ENCODE results near the gene NUP214. TPM values are rescaled to one million over a fixed set of nuclear protein-coding genes. Genes with fewer than 3 reads are reported as not detected.

The NUP214 gene
- total and polyA plus RNA-seq, 2 of the 4 experiments (the other 2 are of a cell fraction) = 7.9 to 13.4 TPM

DNA sequence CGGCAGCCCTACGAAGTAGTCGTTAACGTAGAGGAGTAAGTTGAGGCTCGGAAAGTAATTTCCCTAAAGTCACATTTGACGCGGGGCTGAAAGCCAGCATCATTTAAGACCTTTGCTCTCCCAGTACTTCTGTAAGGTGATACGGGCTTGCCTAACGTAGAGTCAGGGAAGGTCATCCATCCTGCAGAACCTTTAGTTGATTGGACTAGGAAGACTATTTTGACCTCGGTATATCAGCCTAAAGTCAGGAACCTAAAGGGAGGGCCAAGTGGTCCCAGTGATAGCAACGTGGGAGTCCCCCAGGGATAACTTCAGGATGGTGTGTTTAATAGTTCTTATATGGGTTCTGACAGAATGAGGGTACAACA is 657 bp downstream of the NUP214 start:
- H3K9me3 ChIP-seq (ENCODE audit: control insufficient read depth, insufficient read depth, low read length) = no peaks in the 10 kb centered on the region
- no peaks in the 10 kb centered on the region for H3K9me1 ChIP-seq (ENCODE audit: insufficient read depth, low read length)
- H3K23ac ChIP-seq (ENCODE audit: low read depth, low read length) = peak overlapping the region; percentile 74
- intact Hi-C loops (cut with micrococcal nuclease) (loop anchor here (5.0 kb wide), 1 partner anchor 41 kb away; no protein-coding TSS in a partner anchor), in situ Hi-C loops (cut with MboI; ENCODE audit: low sequenced_read_pairs) (loop anchor here (25.0 kb wide), 1 partner anchor 1211 kb away; no protein-coding TSS in a partner anchor), dilution Hi-C loops (cut with HindIII; ENCODE audit: low sequenced_read_pairs, unreplicated experiment) (no loop called here)
- H3K27ac ChIP-seq (ENCODE audit: insufficient read depth, low read length) = peak overlapping the region; percentile 76
- peak overlapping the region; percentile 70; the same call in 1 of the 2 replicates for H4K91ac ChIP-seq (ENCODE audit: insufficient read depth, low read depth, low read length)
- H2BK120ac ChIP-seq (ENCODE audit: low read depth, low read length) = no peak overlapping the region
- TF ChIP-seq CHD1 (IDR thresholded peaks at IDR 0.05; ENCODE audit: low read depth, low read length) (no peak), MXI1 (IDR thresholded peaks at IDR 0.05; ENCODE audit: borderline replicate concordance, low read depth, low read length) (no peak), POLR2A (IDR thresholded peaks at IDR 0.05; ENCODE audit: low read depth, low read length) (no peak), NFE2L2 (IDR thresholded peaks at IDR 0.05; ENCODE audit: low read depth, low read length) (no peak), ELK1 (IDR thresholded peaks at IDR 0.05; ENCODE audit: borderline replicate concordance, low read depth, low read length) (no peak), BHLHE40 (IDR thresholded peaks at IDR 0.05; ENCODE audit: low read depth, low read length) (no peak), CEBPB (IDR thresholded peaks at IDR 0.05; ENCODE audit: low read depth, low read length) (no peak), MAFK (IDR thresholded peaks at IDR 0.05; ENCODE audit: low read depth, low read length) (no peak)
- peak overlapping the region; percentile 63 for H2BK5ac ChIP-seq (ENCODE audit: low read depth, low read length, poor library complexity, severe bottlenecking)
- no TSS peak for BruUV-seq (replicated peaks)
- ChIA-PET POLR2A (ENCODE audit: unreplicated experiment) (no interaction called here), CTCF (interaction anchor here (1.4 kb wide), 1 partner anchor 210 kb away, joined by 3 read pairs; no protein-coding TSS in a partner anchor)
- peaks cover 8% of the 10 kb centered on the region; the same call in 1 of the 2 replicates for H3K36me3 ChIP-seq (ENCODE audit: control insufficient read depth, insufficient read depth, low read length)
- no peak overlapping the region for H2BK20ac ChIP-seq (ENCODE audit: low read depth, low read length)
- no peak overlapping the region for H3K18ac ChIP-seq (ENCODE audit: low read depth, low read length)
- peak overlapping the region; percentile 37 for H2AK5ac ChIP-seq (ENCODE audit: low read depth, low read length)
- H3K27me3 ChIP-seq (ENCODE audit: control insufficient read depth, insufficient read depth, low read length) = no peaks in the 10 kb centered on the region
- H3K4me3 ChIP-seq (ENCODE audit: insufficient read depth, low read depth, low read length) = peak overlapping the region; percentile 85
- H4K20me1 ChIP-seq (ENCODE audit: insufficient read depth, low read length) = no peaks in the 10 kb centered on the region
- H3K9ac ChIP-seq (ENCODE audit: low read depth, low read length) = peak overlapping the region; percentile 89
- peak overlapping the region; percentile 51 for H3K56ac ChIP-seq (ENCODE audit: extremely low read depth, insufficient read depth, low read length)
- peak overlapping the region; percentile 75 for H2AK9ac ChIP-seq (replicated peaks; ENCODE audit: low read depth, low read length, poor library complexity)
- DNase-seq (no peak), ATAC-seq (ENCODE audit: low read depth) (no peak)
- H3K4ac ChIP-seq (ENCODE audit: low read depth, low read length) = peak overlapping the region; percentile 73
- peak overlapping the region; percentile 59 to 94 for H4K8ac ChIP-seq (ENCODE audit: low read depth in 2 of 2, low read length in 2 of 2)
- peak overlapping the region; percentile 100 for H3K4me2 ChIP-seq (ENCODE audit: low read depth, low read length)
- H2AFZ ChIP-seq (replicated peaks; ENCODE audit: low read length, poor library complexity) = peak overlapping the region; percentile 93
- H3K4me1 ChIP-seq (ENCODE audit: control insufficient read depth, insufficient read depth, low read length) = no peaks in the 10 kb centered on the region
- H3K79me1 ChIP-seq (ENCODE audit: low read depth in 1 of 2, low read length in 2 of 2) = peaks cover 6 to 35% of the 10 kb centered on the region in 2 experiments
- no CpG with 5 or more reads among the region's 11 CpGs for WGBS, 2 experiments (ENCODE audit: extremely low coverage in 2 of 2, insufficient read length in 1 of 2)
- peak overlapping the region; percentile 65 for H3K14ac ChIP-seq (replicated peaks; ENCODE audit: low read depth, low read length)
- peak overlapping the region; percentile 77 for H4K5ac ChIP-seq (ENCODE audit: low read depth, low read length)
- no peak overlapping the region for H2BK15ac ChIP-seq (ENCODE audit: low read depth, low read length)
